Sciatic nerve (tissue), 2 donors: Measurements from ENCODE around the gene SNRNP27. TPM values are rescaled to one million over a fixed set of nuclear protein-coding genes. Genes with fewer than 3 reads are reported as not detected.

ENCODE experiments used
- ATAC-seq: fragments of 200-7000 bp; cut with Tn5 transposase; one replicate; pipeline ENCODE4 v1.9.1; 2020; ENCODE audit warnings: mild to moderate bottlenecking, moderate library complexity
- DNase-seq: peaks from one replicate; pipeline ENCODE4 v3.0.0-alpha.2; 2020; ENCODE audit warnings: low spot score
- intact Hi-C: fragments of 100-400 bp; cut with DNase I; formaldehyde crosslinking; loops from one replicate; pipeline ENCODE4 v1.14.2; 2022
- total RNA-seq: library from RNA; stranded (reverse); fragmentation: NEBNext Ultra II Directional; extraction: Animal tissue kit (Norgen Biotek cat#: 25700); gene quantifications from one replicate; pipeline ENCODE4 v1.2.1, GENCODE V29; 2021
- donor health status: DM: no; HTN: no; CAD: no.
- donor health status: DM: no; HTN: no; CAD: no.

The SNRNP27 gene
- total RNA-seq, 1 donor from 2014 or later, result 46.9 TPM

DNA sequence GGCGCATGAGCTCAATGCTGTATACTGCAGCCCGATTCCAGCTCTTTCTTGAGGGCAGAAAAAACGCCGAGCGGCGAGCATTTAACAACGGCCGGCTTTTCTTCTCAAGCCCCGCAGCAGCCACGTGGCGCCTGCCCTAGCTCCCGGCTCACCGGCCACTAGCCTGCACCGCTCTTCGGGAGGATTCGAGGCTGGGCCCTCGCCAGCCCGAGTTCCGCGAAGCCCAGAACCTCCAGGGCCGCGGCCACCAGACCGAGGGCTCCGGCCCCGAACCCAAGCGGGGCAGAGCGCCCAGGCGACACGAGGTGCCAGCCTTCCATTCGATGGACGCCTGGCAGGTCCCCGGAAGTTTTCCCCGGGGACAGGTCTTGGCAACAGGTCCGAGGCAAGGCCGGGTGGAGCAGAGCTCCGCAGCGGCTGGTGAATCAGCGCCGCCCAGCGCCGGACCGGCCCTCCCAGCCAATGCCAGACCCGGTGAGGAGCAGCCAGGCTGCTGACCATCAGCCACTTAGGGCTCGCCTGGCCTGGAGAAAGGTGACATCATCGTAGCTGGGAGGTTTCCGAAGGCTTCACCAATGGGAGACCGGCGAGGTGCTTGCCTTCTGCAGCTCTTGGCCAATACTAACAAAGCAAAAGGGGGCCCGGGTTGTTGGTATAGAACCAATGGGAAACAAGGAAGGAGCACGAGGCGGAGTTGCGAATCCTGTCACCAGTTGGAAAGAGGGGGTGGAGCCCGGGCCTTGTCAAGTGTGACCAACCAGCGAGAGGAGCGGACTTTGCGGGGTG, 20.6 kb downstream of the SNRNP27 start:
- intact Hi-C loops, result loop anchor here (5.0 to 10.0 kb wide), 2 partner anchors 160 to 228 kb away; no protein-coding TSS in a partner anchor
- DNase-seq, result no peak
- peak; percentile 97 for ATAC-seq

DNA sequence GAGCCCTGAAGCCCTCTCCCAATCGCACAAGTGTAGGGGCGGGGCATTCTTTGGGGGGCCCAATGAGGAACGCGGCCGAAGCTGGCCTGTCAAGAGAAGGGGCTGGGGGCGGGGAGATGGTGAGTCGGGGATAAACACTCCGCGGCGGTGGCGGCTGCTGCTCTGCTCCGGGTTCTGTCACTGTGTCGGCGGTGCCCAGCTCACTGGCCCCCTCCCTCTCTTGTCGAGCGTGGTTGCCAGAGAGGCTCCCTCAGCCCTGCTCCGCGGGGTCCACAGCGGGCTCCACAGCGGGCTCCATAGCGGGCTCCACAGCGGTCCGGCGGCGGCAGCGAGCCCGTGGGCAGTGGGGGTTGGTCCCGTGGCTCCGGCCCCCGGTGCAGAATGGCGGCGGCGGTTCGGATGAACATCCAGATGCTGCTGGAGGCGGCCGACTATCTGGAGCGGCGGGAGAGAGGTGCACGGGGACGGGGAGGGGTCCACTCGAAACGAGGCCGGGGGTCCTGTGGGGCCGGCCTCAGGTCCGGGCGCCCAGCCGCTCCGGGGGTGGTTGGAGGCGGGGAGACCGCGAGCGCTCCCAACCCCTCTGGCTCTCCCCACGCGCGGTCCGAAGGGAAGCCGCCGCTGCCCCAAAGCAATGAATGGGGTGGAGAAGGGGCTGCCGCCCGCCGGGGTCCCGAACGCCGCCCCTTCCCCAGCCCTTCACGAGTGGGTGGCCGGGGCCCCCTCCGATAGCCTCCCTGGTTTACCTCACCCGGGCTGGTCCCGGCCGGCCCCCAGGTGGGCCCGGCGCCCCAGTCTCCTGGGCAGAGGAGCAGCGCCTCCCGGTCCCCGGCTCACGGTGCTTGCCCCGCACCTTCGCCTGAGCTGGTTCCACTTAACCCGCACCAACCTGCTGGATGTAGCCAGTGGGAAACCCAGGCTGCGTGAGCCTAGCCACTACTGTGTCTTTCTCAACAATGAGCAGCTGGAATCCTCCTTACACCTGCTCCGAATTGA, 21.5 kb downstream of the SNRNP27 start, which contains the start of gene MXD1:
Gene MXD1, plus strand, starts transcription at position 160 of the 996 bp plus-strand sequence. Its CDS starts 222 bp downstream, at position 382.
- no peak for ATAC-seq
- DNase-seq, result peak; percentile 100
- intact Hi-C loops, result loop anchor here (5.0 to 10.0 kb wide), 2 partner anchors 160 to 227 kb away; no protein-coding TSS in a partner anchor

DNA sequence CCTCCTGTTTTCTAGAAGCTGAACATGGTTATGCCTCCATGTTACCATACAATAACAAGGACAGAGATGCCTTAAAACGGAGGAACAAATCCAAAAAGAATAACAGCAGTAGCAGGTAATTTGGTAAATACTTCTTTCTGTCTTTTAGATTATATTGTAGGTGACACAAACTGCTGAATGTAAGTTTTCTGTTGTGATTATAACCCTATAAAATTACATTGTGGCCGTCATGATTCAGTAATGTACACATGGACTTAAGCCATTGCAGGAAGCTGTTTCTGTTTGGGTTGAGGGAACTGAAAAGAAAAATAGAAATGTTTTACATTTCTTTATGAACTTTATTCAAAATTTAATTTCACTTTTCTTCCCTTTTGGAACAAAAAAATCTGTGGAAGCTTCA, 22.4 kb downstream of the SNRNP27 start:
- intact Hi-C loops, result loop anchor here (10.0 kb wide), 1 partner anchor 159 kb away; no protein-coding TSS in a partner anchor
- DNase-seq (no peak), ATAC-seq (no peak)

DNA sequence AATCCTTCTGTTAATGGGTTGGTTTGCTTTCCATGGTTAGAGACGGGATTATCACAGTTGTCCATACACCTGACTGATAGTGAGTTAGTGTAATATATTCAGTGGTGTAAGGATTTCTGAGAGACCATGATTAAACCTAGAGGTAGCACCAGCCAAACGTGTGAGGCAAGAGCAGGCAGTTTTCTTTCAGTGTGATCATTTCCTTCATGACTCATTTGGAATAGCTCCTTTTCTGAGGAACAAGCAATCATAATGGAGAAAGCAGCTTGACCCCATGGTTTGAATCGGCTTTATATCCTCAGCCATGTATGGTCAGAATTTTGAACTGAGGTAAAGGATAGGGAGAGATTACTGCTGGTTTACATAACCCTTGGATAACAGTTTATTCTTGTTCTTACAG, 24.1 kb downstream of the SNRNP27 start:
- intact Hi-C loops, result loop anchor here (10.0 kb wide), 1 partner anchor 157 kb away; no protein-coding TSS in a partner anchor
- no peak for DNase-seq
- no peak for ATAC-seq

DNA sequence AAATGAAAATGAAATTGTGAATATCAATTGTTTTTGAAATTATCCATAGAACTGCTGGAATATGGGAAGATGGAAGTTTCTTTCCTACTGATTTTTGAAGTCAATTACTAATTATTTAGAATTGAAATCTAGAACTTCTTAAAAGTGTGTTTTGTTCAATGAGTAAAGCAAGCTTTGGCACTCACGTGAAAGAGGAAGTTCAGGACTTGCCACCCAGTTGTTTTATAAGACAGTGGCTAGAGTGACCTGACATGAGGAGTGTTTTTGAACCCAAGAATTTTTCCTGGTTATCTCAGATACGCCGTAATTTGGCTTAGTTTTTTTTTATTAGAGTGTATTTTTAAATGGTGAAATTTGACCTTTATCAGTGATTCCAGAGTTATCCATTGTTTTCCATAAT, 24.6 kb downstream of the SNRNP27 start:
- intact Hi-C loops, result loop anchor here (10.0 kb wide), 1 partner anchor 156 kb away; no protein-coding TSS in a partner anchor
- ATAC-seq, result no peak
- DNase-seq, result no peak

DNA sequence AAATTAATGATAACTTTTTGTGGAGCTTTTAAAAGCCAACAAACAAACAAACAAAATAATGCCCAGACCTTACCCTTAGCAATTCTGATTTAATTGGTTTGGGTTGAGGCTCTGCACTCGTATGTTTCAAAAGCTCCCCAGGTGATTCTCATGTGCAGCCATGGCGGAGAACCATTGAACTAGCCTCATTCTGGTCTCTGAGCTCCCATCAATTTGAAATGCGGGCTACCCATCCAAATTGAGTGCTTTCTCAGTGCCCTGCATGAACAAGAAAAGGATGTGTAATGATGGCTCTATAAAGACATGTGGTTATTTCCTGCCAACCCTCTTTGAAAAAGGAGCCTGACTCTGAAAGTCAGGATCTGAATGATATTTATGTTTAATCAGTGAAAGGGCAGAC, 29.4 kb downstream of the SNRNP27 start:
- DNase-seq (no peak), ATAC-seq (no peak)
- intact Hi-C loops, result no loop called here

DNA sequence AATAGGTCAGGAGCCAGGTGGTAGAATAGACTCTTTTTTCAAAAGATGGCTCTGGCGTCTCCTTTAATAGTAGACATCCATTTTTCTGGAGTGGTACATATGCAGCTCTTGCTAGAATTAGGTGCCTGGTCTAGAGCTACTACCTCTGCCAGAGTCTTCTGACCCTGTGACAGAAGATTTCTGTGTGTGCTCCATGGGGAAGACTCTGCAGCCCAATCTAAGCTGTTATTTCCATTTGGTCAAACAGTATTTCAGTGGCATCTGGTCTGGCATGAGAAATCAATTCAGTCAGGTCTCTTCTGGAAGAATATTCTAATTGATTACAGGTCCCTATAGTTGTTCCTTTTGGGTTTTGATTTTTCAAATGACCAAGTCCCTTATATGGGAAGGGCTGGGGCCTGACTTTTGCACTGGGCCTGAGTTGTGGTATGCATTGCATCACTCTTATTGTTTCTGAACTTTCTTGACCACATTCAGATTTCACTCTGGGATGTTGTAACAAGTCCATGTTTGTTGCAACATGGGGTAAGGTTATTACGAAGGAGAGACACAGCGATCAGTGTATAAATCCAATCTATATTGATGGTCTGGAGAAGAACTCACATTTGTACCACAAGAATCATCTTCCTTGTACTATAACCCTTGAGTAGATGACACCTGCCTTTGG, 33.2 kb downstream of the SNRNP27 start:
- intact Hi-C loops, result no loop called here
- ATAC-seq (peak; percentile 58), DNase-seq (no peak)

DNA sequence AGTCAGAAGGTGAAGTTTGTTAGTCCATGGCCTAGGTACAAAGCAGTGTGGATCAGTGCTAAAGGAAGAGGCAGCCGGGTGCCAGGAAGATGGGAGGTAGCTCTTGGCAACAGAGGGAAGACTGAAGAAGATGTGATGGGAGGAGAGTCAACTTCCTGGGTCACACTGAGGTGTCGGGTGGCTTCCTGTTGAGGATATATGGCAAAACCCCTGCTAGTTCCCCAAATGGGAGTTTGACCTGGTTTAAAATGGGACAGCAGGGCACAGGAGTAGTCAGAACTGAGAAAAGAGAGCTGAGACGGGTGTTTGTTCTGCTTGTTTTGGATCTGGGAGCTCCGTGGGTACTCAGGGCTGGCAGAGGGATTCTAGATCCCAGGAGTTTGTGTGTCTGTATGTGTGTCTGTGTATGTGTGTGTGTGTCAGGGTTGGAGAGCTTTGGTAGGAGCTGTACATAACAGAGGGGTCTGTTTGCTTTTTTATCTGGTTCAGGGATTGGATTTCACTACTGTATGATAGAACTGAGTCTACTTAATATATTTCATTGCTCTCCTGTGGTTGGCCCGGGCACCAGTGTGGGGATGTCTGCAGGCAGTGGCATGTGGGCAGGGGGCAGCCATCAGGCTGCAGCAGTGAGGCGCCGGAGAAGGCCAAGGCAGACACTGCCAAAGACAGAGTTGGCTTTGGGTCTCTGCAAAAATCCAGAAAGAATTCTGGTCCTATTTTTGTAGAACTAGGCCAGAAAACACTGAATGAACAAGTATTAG, 38.3 kb downstream of the SNRNP27 start:
- DNase-seq, result no peak
- ATAC-seq, result no peak
- intact Hi-C loops, result no loop called here

DNA sequence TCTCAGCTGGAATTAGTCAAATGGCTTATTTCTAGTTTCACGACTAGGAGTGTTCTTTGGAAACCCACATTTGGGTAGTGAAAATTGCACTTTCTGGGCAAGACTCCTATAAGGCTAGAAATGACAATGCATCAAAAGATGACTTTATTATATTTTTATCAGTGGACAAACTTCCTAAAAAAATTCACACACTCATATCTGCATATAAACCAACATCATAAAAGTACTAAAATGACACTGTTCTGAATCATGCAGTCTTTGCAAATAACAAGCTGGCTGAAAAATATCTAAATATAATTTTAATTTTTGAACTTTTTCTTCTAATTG, 38.8 kb downstream of the SNRNP27 start:
- DNase-seq (no peak), ATAC-seq (no peak)
- intact Hi-C loops, result no loop called here

DNA sequence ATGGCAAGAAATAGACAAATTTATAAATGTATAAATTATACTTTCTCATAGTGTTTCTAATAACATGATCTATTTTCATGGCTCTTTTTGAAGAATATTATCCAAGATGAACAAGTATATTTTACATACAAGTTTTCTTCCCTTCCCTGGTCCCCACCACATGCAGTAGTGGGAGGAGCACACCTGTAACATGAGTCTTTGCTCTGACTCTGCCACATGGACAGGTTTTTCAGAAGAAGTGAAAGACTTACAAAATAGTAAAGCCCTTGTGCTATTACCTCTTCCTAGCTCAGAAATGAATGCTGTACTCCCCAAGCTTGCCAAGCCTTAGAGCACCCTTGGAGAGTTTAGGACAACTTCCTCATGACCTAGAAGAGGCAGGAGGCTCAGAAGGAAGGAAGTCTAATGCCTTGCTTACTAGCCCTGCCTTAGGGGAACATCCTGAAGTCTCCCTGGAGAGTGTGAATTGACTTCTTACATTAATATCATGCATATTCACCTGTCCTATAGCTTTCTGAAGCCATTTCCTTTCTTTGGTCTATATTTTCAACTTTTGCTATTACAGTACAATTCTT, 39.6 kb downstream of the SNRNP27 start:
- DNase-seq, result no peak
- ATAC-seq, result no peak
- intact Hi-C loops, result no loop called here

DNA sequence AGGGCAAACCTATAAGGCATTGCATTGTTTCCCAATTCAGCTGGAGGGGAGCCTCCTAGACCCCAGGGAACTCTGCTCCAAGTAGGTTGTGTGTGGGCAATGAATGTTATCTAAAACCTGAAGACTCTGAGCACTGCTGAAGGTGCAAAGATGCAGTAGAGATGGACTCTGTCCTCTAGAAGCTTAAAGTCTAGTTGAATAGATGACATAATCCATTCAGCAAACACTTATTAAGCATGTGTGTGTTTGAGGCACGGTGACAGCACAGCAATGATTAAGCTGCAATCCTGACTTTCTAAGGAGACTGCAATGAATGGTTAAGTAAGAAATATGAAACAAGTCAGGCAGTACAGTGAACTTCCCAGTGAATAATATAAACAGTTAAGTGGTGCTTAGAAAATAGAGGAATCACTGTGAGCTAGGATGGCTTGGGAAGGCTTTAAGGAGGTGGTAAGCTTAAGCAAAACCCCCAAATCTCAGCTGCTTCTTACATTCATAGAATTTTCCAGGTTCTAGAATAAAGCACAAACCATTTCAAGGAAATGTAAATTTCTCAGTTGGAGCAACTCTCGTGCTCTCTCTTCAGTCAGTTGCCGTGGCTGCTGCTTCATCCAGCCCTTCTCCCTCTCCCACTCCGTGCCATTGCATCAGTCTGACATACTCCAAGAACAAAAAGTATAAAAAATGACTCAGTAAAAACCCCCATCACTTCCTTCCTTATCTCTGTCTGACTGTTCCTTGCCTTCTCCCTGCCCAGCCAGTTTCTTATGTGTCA, 40.3 kb downstream of the SNRNP27 start:
- DNase-seq, result no peak
- intact Hi-C loops, result no loop called here
- peak; percentile 36 for ATAC-seq

DNA sequence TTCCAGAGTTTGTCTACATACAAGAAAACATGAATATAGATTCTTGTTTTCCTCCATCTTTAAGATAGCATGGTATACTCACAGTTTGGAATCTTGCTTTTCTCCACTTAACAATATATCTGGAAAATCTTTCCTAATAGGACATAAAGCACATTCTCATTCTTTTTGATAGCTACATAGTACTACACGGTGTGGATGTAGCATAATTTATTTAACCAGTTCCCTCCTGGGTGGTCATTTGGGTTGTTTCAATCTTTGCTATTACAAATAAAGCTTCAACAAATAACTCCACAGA, 40.8 kb downstream of the SNRNP27 start:
- DNase-seq, result no peak
- no peak for ATAC-seq
- intact Hi-C loops, result no loop called here

DNA sequence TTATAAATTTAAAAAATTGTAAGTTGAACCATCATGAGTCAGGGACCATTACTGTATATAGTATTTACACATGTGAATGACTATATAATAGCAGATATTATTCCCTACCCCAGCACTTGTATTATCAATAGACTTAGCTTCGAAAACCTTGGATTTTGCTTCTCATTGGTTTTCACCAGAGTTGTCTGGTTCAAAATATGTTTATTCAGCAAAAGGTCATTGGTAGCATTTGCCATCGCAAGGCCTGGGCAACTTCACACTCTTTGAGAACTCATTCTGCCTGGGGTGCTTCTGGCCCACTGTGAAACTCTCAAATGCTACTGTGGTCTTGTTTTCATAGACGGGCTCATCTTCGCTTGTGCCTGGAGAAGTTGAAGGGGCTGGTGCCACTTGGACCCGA, 41.3 kb downstream of the SNRNP27 start:
- intact Hi-C loops, result no loop called here
- ATAC-seq, result no peak

DNA sequence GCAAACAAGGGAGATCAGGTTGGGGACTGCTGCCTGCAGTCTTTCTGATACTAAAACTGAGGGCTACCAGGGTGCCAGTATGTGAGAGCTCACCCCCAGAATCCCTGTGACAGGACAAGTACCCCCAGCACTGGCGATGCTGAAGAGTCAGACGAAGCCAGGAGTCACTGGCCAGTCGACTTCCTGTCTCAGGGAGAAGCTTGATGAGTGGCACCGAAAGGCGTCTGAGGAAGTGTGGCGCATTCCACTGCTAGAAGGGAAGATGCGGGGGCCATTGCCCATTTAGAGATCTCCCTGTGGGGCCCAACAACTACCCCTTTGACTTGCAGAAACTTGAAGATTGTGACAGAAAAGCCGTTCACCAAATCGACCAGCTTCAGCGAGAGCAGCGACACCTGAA, 43.1 kb downstream of the SNRNP27 start:
- intact Hi-C loops, result no loop called here
- ATAC-seq (no peak), DNase-seq (no peak)

More for the DNA sequence above, 41.3 kb downstream of the SNRNP27 start:
- no peak for DNase-seq

DNA sequence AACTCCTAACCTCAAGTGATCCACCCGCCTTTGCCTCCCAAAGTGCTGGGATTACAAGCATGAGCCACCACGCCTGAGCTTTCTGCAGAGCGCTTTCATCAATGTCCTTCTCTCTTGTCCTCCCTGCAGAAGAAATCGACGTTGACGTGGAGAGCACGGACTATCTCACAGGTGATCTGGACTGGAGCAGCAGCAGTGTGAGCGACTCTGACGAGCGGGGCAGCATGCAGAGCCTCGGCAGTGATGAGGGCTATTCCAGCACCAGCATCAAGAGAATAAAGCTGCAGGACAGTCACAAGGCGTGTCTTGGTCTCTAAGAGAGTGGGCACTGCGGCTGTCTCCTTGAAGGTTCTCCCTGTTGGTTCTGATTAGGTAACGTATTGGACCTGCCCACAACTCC, 44.2 kb downstream of the SNRNP27 start:
- intact Hi-C loops, result no loop called here
- DNase-seq (no peak), ATAC-seq (no peak)

DNA sequence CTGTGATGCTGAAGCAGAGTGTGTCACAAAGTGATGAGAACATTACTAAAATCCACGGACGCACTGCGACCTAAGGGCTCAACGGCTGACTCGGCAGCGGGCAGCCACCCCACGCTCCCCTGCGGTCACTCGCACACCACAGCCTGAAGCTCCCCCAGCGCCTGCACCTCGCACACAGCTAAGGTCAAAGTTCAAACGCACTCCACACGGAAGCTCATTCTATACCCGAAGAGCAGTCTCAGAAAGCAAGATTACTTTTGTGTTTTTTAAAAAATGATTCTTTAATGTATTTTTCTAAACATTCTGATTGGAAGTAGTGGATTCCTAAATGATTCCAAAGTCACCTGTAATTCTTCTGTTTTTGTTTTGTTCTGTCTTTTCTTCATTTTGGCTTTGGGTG, 46.0 kb downstream of the SNRNP27 start:
- DNase-seq (no peak), ATAC-seq (no peak)
- intact Hi-C loops, result no loop called here

DNA sequence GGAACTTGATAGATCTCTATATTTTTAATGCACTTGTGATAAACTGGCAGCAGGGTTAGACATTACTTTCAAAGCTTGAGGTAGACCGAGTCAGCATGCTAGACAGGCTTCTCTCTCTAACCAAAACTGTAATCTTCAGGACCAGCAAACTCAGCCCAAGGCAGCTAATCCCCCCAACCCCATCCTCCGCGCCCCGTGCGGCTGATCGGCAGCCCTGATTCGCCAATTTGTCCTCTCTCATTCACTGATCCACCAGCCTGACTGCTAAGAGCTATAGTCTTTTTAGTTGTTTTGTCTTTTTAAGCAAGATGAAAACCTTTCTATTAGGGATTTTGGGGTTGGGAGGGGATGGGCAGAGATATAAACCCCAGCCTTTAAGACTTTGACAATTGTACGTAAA, 46.9 kb downstream of the SNRNP27 start:
- intact Hi-C loops, result no loop called here
- ATAC-seq (no peak), DNase-seq (no peak)
